Liver (tissue), 3 donors: ENCODE measurements around the gene C3orf80.

ENCODE experiments used
- ATF3 ChIP-seq: IDR thresholded peaks from 2 replicates; pipeline ENCODE4 v1.6.1; 2016; ENCODE audit warnings: antibody characterized with exemption
- CTCF ChIP-seq: fragments of 150-350 bp; IDR thresholded peaks from 2 replicates; pipeline ENCODE4 v1.5.1; 2017; ENCODE audit warnings: improper control_type of control experiment, low read depth, low read length; ENCODE audit not compliant: missing input control
- EGR1 ChIP-seq, 2 donors: IDR thresholded peaks; 2 replicates each; pipeline ENCODE4 v1.6.1; 2016 to 2018; ENCODE audit warnings: antibody characterized with exemption in 2 of 2, low read depth in 2 of 2
- FOXA2 ChIP-seq: IDR thresholded peaks from 2 replicates; pipeline ENCODE4 v1.6.1; 2016; ENCODE audit warnings: antibody characterized with exemption
- HNF4G ChIP-seq: IDR thresholded peaks from 2 replicates; pipeline ENCODE4 v1.6.1; 2016; ENCODE audit warnings: antibody characterized with exemption
- JUND ChIP-seq, 2 donors: IDR thresholded peaks; 2 replicates each; pipeline ENCODE4 v1.6.1; 2016; ENCODE audit warnings: antibody characterized with exemption in 2 of 2
- RAD21 ChIP-seq, 2 donors: IDR thresholded peaks; 2 replicates each; pipeline ENCODE4 v1.6.1; 2016; ENCODE audit warnings: antibody characterized with exemption in 2 of 2, mild to moderate bottlenecking in 2 of 2
- RXRA ChIP-seq, 2 donors: IDR thresholded peaks; 2 replicates each; pipeline ENCODE4 v1.6.1; 2017 to 2018; ENCODE audit warnings: antibody characterized with exemption in 2 of 2, mild to moderate bottlenecking in 1 of 2
- YY1 ChIP-seq: IDR thresholded peaks from 2 replicates; pipeline ENCODE4 v1.6.1; 2016; ENCODE audit warnings: antibody characterized with exemption, mild to moderate bottlenecking
- TF ChIP-seq, protein P1 (sequence below): IDR thresholded peaks from 2 replicates; pipeline ENCODE4 v1.6.1; 2016; ENCODE audit warnings: antibody characterized with exemption
- donor health status: healthy.
- donor health status: healthy.

DNA sequence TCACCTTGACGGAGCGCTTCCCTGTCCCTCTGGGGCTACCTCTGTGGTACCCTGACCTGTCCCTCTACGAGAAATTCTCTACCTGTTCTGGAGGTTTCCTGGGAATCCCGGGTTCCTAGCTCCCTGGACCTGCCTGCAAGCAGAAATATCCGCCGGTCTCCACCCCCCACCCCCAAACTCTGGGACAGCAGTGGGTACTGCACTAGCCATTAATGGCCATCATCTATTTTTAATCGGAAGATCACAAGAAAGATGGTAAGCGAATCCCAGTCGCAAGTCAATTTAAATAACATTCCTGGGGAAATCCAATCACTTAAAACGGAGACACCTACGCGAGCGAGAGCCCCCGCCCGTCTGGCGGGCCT lies 429 bp upstream of the C3orf80 start:
- no peak for TF ChIP-seq CTCF
- no peak for TF ChIP-seq EGR1 (IDR thresholded peaks at IDR 0.05; ENCODE audit: low read depth in 2 of 2)
- TF ChIP-seq YY1: no peak
- TF ChIP-seq RAD21 (IDR thresholded peaks at IDR 0.05): no peak
- TF ChIP-seq JUND (IDR thresholded peaks at IDR 0.05): no peak
- no peak for TF ChIP-seq FOXA2
- TF ChIP-seq RXRA (IDR thresholded peaks at IDR 0.05): no peak
- no peak for TF ChIP-seq ATF3
- TF ChIP-seq, protein P1, sequence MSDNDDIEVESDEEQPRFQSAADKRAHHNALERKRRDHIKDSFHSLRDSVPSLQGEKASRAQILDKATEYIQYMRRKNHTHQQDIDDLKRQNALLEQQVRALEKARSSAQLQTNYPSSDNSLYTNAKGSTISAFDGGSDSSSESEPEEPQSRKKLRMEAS: no peak
- TF ChIP-seq HNF4G: no peak
